ENCODE results near the gene ODF2L. TPM values are rescaled to one million over a fixed set of nuclear protein-coding genes. Genes with fewer than 3 reads are reported as not detected.

Gene ODF2L
- total and polyA plus RNA-seq, 2 of the 13 experiments (the other 11 are each of a cell fraction or from before 2014, with no cell fraction given), result 0.07 TPM; not detected in 1

GRCh38 chr1:86378813-86379212 lies 17.3 kb downstream of the ODF2L start (continued):
- no peak for TF ChIP-seq ARID4A (CRISPR knock-in tag; IDR thresholded peaks at IDR 0.05; ENCODE audit: borderline replicate concordance)
- TF ChIP-seq PCBP2 (optimal IDR thresholded peaks at IDR 0.05; ENCODE audit: low read depth, low read length, poor library complexity, severe bottlenecking), result no peak
- no peak for TF ChIP-seq JARID2 (CRISPR knock-in tag; IDR thresholded peaks at IDR 0.05; ENCODE audit: insufficient replicate concordance)

GRCh38 chr1:86377341-86377740 lies 18.8 kb downstream of the ODF2L start:
- 0% methylated on average over 1 of the region's 1 CpG for WGBS (ENCODE audit: low lambda C conversion rate)
- DNase-seq (ENCODE audit: low spot score), result no peak
- no peaks in the 10 kb centered on the region for H3K27me3 ChIP-seq (ENCODE audit: control insufficient read depth in 1 of 2, insufficient read depth in 2 of 2, low read length in 2 of 2)
- intact Hi-C loops (cut with micrococcal nuclease; ENCODE audit: unreplicated experiment), result no loop called here
- no peak for ATAC-seq
- no peaks in the 10 kb centered on the region for H3K4me1 ChIP-seq (ENCODE audit: insufficient read depth, low read length)
- H4K20me1 ChIP-seq (ENCODE audit: insufficient read depth, low read length), result no peaks in the 10 kb centered on the region
- ChIA-PET CTCF (ENCODE audit: low intra/inter-chr PET ratio, low total read pairs) (no interaction called here), POLR2A (no interaction called here)
- peaks cover 8% of the 10 kb centered on the region for H3K9me3 ChIP-seq (ENCODE audit: low read length)
- no peak overlapping the region for H3K27ac ChIP-seq (ENCODE audit: extremely low read length, insufficient read depth, low read length)
- no TSS peak for BruUV-seq (replicated peaks)
- FAIRE-seq, result no peak
- no peak overlapping the region for H2AFZ ChIP-seq (ENCODE audit: low read length)
- in situ Hi-C loops (cut with HindIII; ENCODE audit: extremely low pct_ligation_motif_present, low pct_unique_long_range_greater_than_20kb), result no loop called here
- no peaks in the 10 kb centered on the region for H3K36me3 ChIP-seq (replicated peaks in 1 of 2; ENCODE audit: control insufficient read depth in 1 of 2, insufficient read depth in 2 of 2, low read length in 2 of 2)
- no peaks in the 10 kb centered on the region for H3K79me2 ChIP-seq (ENCODE audit: insufficient read depth, low read length)
- H3K9ac ChIP-seq (ENCODE audit: insufficient read depth, low read depth, low read length), result no peak overlapping the region
- no peak overlapping the region for H3K4me2 ChIP-seq (ENCODE audit: low read depth, low read length)
- no peak overlapping the region for H3K4me3 ChIP-seq (replicated peaks in 1 of 3; ENCODE audit: insufficient read depth in 1 of 3, low read depth in 2 of 3, low read length in 3 of 3)
- TF ChIP-seq ZBTB46 (CRISPR knock-in tag; IDR thresholded peaks at IDR 0.05; ENCODE audit: borderline replicate concordance) (no peak), GMEB1 (CRISPR knock-in tag; IDR thresholded peaks at IDR 0.05; ENCODE audit: borderline replicate concordance) (no peak), ETS1 (CRISPR knock-in tag; IDR thresholded peaks at IDR 0.05) (no peak), PHF20 (CRISPR knock-in tag; IDR thresholded peaks at IDR 0.05) (no peak), CC2D1A (CRISPR knock-in tag; IDR thresholded peaks at IDR 0.05) (no peak), ATF1 (CRISPR knock-in tag; IDR thresholded peaks at IDR 0.05) (no peak), ZSCAN21 (CRISPR knock-in tag; IDR thresholded peaks at IDR 0.05; ENCODE audit: borderline replicate concordance) (no peak), ZNF337 (CRISPR knock-in tag; IDR thresholded peaks at IDR 0.05; ENCODE audit: borderline replicate concordance, low read depth) (no peak), ZNF362 (CRISPR knock-in tag; IDR thresholded peaks at IDR 0.05; ENCODE audit: borderline replicate concordance) (no peak), MED13 (CRISPR knock-in tag; IDR thresholded peaks at IDR 0.05) (no peak)

All from HepG2 (cell line).